ENCODE measurements around the gene RERE.

DNA sequence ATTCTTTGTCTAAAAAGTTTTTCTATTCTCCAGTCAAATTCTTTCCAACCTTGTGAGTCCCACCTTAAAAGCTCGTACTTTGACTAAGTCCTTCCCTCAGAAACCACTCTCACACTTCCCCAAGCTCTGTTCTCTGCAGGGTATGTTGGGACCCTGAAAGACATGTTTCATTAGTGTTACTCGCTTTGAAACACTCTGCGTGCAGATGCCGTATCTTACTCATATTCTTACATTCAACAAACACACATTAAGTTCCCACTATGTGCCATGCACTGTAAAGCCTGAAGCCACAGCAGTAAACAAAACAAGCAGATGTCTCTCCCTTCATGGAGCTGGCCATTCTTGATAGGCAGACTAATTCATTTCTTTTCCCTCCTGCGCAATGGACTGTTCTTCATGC is 229.7 kb downstream of the RERE start:
- TF ChIP-seq POLR2A (IDR thresholded peaks at IDR 0.05) (no peak), POLR2AphosphoS5 (IDR thresholded peaks at IDR 0.05) (no peak)
- TF ChIP-seq, protein P1, sequence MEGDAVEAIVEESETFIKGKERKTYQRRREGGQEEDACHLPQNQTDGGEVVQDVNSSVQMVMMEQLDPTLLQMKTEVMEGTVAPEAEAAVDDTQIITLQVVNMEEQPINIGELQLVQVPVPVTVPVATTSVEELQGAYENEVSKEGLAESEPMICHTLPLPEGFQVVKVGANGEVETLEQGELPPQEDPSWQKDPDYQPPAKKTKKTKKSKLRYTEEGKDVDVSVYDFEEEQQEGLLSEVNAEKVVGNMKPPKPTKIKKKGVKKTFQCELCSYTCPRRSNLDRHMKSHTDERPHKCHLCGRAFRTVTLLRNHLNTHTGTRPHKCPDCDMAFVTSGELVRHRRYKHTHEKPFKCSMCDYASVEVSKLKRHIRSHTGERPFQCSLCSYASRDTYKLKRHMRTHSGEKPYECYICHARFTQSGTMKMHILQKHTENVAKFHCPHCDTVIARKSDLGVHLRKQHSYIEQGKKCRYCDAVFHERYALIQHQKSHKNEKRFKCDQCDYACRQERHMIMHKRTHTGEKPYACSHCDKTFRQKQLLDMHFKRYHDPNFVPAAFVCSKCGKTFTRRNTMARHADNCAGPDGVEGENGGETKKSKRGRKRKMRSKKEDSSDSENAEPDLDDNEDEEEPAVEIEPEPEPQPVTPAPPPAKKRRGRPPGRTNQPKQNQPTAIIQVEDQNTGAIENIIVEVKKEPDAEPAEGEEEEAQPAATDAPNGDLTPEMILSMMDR (IDR thresholded peaks at IDR 0.05), result no peak
